Dermis blood vessel endothelial cell (primary cell): ENCODE data around the gene EPOP. TPM values are rescaled to one million over a fixed set of nuclear protein-coding genes. Genes with fewer than 3 reads are reported as not detected.

ENCODE experiments used
- DNase-seq: peaks from one replicate; pipeline ENCODE4 v3.0.0; 2010
- total RNA-seq: library from RNA; depleted of rRNA; stranded (reverse); fragments of >200 nt; gene quantifications from 2 replicates; pipeline ENCODE4 v1.2.3, GENCODE V29; 2014

The EPOP gene
- total RNA-seq = 0.65 and 1.2 TPM in 2 replicates

DNA sequence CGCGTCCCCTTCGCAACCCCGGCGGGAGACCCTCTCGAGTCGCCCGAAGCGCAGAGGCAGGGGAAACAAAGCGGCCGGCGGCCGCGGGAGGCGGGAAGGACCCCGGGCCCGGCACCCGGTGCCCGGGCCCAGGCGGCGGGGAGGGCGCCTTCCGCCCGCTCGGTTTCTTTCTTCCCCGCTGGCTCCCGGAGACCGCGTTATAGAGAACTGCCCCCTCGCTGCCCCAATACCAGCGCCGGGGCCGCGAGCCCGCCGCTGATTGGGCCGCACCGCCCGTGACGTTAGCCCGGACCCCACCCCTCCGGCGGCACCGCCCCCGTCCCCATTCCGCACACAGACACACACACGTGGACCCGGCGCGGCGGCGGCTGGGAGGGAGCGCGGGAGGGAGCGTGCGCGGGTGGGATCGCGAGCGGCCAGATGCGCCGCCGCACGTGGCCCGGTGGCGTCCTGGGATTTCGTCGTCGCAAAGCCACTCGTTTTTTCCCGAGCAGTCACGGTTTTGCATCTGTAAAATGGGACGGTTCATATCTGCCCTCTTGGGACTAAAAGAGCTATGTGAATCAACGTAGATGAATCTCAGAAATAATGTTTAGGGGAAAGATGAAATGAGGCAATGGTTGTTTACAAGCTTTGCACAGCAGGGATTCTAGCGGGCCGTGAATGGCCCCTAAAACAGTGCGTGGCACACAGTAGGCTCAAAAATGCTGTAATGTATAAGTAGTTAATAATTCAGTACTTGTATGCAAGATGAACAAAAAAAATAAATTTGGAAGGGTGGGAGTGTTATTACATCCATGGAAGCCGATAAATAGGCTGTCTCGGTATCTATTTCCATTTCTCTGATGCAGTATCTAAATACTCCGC lies at the start of gene EPOP:
EPOP (minus strand) TSS at position 209 of the 867 bp plus-strand sequence. CDS start 462 bp downstream, outside the sequence.
- DNase-seq = peak; percentile 85

DNA sequence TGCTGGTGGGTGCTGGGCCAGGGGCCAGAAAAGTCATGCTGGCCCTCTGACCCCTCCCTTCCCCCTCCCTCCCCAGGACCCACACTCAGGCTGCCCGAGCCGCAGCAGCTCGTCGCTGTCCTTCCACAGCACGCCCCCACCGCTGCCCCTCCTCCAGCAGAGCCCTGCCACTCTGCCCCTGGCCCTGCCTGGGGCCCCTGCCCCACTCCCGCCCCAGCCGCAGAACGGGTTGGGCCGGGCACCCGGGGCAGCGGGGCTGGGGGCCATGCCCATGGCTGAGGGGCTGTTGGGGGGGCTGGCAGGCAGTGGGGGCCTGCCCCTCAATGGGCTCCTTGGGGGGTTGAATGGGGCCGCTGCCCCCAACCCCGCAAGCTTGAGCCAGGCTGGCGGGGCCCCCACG lies 47.0 kb upstream of the EPOP start:
- DNase-seq = no peak

DNA sequence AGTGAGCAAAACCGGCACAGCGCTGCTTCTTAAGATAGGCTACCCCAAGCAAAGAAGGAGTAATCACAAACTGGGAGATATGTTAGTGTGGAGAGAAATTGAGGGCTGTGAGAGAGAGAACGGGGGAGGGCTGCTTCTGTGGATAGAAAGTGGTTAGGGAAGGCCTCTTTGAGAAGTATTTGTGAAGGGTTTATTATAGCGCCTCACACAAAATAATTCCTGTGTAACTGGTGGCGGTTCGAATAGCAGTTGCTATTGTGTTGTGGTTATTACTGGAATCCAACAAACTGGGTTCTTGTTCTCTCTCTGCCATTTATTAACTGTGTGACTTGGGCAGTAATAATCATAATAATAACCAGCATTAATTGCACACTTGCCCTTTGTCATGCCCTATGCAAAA lies 46.2 kb upstream of the EPOP start:
- no peak for DNase-seq

DNA sequence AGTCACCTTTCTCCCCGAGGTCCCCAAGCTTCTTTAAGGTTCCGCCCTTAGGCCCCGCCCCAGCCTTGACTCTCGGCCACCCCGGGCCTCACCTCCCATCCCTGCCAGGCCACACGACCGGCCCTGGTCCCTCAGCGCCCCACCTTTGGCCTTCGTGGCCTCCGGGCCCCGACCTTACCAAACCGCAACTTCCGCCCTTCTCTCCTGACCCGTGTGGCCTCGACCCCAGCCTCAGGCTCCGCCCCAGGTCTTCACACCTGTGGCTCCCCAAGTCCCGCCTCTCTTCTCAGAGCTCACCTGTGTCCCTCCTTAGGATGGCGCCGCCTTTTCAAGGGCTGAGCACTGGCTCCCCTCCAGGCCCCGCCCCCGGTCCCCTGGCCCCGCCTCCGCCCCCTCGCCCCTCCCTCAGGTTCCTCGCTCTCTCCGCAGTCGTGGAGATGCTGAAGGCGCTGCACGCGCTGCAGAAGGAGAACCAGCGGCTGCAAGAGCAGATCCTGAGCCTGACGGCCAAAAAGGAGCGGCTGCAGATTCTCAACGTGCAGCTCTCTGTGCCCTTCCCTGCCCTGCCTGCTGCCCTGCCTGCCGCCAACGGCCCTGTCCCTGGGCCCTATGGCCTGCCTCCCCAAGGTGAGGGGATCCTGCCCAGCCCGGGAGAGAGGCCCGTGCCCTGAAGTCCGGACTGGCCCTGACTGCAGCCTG lies 45.3 kb upstream of the EPOP start:
- no peak for DNase-seq

DNA sequence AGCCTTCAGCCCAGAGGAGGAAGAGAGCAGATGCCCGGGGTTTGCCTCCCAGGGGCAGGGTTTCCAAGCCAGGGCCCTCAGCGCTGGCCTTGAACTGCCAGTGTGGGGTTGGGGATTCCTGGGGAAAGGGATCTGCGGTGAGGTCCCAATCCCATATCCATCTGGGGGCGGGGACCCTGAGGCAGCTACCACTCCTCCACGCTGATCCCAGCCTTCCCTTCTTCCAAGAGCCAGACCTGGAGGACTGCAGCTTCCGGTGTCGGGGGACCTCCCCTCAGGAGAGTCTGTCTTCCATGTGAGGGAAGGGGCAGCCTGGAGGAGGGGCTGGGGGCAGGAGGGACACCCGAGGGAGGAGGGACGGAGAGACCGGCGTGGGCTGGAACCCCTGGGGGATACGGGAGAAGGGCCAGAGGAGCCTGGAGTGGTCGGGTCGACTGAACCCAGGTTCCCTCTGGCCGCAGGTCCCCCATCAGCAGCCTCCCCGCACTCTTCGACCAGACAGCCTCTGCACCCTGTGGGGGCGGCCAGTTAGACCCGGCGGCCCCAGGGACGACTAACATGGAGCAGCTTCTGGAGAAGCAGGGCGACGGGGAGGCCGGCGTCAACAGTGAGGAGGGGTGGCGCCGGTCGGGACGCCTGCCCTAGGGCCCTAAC lies 44.7 kb upstream of the EPOP start:
- DNase-seq = no peak

DNA sequence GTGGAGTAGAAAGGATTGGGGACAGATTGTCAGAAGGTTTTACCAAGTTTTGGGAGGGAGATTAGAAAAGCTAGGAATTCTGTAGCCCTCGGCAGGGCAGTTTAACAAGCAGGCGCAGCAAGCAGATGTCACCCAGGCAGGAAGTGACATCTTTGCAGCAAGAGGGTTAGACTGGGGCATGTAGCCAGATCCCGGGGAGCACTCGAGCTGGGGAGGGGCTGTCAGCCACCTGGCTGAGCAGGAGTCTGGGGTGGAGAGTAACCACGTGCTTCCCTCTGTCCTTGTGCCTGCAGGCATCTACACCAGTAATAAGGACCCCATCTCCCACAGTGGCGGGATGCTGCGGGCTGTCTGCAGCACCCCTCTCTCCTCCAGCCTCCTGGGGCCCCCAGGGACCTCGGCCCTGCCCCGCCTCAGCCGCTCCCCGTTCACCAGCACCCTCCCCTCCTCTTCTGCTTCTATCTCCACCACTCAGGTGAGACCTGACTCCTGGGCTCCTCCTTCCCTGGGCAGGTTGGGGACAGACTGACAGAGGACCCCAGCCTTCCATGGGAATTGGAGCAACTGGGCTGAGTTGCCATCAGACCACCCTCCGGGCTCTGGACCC lies 42.5 kb upstream of the EPOP start:
- no peak for DNase-seq

DNA sequence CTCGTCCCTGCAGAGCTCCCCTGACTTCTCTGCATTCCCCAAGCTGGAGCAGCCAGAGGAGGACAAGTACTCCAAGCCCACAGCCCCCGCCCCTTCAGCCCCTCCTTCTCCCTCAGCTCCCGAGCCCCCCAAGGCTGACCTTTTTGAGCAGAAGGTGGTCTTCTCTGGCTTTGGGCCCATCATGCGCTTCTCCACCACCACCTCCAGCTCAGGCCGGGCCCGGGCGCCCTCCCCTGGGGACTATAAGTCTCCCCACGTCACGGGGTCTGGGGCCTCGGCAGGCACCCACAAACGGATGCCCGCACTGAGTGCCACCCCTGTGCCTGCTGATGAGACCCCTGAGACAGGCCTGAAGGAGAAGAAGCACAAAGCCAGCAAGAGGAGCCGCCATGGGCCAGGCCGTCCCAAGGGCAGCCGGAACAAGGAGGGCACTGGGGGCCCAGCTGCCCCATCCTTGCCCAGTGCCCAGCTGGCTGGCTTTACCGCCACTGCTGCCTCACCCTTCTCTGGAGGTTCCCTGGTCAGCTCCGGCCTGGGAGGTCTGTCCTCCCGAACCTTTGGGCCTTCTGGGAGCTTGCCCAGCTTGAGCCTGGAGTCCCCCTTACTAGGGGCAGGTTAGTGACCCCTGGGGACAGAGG lies 41.7 kb upstream of the EPOP start:
- DNase-seq = no peak

DNA sequence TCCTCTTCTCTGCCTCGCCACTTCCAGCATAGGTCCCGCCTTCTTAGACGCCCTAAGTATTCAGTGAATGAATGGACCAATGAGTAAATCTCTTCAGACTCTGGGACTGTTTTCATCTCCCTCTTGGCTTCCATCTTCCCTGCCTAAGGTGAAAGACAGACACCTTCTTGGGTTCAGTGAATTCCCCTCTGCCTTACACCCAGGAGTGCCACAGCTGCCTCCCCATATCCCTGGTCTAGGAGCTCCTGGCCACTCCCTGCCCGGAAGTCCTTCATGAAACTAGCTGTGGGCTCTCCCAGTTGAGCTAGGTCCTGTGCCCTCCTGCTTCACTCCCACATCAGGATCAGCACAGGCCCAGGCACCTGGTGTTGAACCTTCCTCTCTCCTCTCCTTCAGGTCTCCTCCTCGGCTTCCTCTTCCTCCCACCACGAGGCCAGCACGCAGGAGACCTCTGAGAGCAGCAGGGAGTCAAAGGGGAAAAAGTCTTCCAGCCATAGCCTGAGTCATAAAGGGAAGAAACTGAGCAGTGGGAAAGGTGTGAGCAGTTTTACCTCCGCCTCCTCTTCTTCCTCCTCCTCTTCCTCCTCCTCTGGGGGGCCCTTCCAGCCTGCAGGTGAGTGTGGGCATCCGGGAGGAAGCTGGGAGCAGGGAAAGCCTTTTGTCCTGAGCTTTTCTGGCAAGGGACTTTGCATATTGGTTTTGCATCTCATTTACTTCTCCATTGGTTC lies 40.6 kb upstream of the EPOP start:
- no peak for DNase-seq

DNA sequence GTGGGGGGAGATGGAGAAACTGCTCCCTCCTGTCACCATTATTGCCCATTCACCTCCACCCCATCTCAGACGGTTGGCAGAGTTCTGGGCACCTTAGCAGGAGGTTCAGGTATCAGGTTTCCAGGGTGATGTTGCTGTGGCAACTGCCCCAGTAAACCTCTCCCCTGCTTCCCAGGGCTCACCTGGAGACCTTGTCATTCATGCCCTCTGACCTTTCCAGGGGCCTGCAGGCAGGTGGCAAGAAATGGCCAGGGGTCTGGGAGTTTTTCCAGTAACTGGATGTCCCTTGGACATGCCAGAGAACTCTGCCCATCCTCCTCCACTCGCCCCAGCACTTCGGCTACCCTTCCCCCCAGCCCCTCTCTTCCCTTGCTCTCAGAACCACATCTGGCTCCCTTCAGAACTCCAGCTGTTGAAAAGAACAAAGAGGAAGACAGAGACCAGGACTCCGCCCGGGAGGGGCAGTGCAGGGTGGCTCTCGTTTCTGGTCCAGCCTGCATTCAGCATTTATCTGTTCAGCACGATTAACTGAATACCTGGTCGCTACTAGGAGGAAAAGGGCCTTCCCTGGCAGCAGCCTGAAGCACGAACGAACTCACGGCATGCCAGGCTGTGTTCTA lies 38.8 kb upstream of the EPOP start:
- no peak for DNase-seq

DNA sequence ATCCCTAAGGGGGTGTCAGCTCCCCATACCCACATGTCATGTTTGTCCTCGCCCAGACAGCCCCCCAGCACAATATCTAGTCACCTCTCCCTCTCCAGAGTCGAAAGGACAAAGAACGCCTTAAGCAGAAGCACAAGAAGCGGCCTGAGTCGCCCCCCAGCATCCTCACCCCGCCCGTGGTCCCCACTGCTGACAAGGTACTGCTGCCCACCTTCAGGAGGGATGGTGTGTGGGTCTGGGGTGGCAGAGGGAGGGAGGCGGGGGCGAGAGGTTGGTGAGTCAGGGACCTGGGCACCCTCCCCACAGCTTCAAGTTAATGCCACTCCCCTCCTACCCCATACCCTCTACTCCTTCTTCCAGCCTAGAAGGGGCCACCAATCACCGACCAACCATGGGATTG lies 37.8 kb upstream of the EPOP start:
- DNase-seq = no peak

DNA sequence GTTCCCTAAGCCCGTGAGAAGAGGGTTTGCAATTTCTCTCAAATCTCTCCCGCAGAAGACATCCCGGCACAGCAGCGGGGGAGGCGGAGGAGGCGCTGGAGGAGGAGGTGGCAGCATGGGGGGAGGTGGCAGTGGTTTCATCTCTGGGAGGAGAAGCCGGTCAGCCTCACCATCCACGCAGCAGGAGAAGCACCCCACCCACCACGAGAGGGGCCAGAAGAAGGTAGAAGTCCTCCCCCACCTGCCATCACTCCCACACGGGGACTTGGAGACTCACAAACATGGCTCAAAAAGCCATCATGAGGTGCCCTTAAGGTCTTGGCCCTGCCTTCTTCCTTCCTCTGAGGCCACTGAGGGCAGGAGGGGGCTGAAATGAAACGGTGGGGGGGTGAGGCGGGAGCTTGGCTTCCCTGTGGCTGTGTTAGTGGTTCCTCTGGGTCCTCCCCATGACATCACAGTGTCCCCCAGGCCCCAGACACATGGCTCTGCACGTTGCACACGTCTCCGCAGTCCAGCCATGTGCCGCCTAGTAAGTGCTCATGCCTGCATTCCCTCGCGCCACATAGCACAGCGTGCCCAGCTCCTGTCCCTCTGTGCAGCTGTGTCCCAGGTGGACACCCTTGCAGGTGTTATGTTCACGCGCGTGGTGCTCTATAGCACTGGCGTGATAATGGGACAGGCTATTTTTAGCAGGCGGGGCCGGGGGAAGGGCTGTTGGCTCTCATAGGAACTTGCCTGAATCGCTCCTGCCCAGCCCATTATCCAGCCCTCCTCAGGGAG lies 37.2 kb upstream of the EPOP start:
- no peak for DNase-seq

DNA sequence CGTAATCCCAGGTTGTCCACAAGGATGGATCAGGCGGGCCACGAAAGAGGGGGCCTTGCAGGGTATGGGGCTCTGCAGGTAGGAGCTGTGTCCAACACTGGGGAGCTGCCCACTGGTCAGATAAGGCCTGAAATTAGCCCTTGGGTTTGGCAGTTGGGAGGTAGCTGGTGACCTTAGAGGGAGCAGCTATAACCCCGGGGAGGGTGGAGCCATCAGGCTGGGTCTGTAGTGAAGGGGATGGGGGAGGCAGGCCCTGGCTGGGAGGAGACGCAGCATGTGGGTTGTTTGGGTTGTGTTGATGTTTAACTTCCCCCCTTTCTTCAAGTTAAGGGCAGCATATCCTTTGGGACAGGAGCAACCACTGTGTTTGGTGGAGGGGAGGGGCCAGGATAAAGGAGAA lies 36.2 kb upstream of the EPOP start:
- no peak for DNase-seq

DNA sequence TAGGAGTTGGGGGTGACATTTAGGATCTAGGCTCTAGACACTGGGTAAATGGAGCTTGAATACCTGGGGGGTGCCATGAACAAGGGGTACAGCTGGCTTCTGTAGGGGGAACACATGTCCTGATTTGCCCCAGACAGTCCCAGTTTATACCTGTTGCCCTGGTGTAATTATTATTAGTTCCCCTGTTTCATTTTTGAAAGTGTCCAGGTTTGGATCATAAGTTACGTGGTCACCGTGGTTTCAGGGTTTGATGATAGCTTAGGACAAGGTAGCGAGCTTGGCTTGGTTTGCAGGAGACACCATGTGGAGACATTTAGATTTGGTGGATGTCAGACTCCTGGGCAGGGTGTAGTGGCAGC lies 35.8 kb upstream of the EPOP start:
- no peak for DNase-seq

DNA sequence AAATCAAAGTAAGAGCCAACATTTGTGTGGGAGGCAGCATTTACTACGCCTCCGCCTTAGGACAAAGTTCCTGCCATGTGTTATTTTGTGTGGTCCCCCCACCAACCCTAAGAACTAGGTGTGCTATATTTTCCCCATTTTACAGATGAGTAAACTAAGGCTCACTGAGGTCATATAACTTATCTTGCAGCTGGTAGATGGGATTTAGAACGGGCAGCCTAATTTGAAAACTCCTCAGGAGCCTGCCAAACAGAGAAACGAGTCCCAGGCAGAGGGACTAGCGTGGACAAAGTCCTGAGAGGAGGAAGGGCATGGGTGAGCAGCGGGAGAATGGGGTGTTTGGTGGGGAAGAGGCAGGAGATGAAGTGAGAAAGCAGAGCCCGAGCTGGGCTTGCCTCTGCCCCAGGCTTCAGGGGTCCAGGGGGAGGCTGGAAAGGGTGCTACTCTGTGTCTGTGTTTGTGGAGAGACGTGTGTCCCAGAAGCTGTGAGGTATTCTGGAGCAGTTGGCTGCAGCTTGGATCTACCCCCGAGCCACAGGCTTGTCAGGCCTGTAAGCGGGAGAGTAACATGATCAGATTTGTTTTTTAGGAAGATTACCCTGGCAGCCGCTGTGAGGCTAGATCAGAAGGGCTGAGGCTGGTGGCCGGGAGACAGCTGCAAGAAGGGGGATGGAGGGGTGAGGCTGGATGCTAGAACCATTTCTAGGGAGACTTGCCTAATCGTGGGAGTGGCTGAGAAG lies 35.3 kb upstream of the EPOP start:
- no peak for DNase-seq

DNA sequence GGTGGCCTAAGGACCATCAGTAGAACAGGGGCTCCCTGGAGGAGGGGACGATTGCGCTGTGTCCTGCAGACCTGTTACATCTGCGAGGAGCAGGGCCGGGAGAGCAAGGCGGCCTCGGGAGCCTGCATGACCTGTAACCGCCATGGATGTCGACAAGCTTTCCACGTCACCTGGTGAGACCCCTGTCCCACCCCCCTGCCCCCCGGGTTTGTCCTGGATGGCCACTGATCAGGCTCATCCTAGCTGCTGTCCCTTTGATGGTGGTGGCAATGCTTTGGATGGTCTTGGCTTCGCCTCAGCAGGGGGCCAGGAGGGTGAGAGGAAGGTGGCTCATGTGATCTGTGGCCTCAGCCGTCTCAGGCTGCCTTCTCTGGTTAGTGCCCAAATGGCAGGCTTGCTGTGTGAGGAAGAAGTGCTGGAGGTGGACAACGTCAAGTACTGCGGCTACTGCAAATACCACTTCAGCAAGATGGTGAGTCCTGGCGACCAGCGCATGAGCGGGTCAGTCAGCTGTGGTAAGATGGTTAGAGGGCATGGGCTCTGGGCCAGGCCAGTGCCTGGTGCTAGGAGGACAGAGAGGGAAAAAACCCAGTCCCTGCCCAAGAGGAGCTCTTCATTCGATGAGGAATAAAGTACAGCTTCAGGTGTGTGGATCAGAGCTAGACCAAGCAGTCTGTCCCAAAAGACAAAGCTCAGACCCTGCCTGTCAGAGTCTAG lies 34.5 kb upstream of the EPOP start:
- DNase-seq = no peak

DNA sequence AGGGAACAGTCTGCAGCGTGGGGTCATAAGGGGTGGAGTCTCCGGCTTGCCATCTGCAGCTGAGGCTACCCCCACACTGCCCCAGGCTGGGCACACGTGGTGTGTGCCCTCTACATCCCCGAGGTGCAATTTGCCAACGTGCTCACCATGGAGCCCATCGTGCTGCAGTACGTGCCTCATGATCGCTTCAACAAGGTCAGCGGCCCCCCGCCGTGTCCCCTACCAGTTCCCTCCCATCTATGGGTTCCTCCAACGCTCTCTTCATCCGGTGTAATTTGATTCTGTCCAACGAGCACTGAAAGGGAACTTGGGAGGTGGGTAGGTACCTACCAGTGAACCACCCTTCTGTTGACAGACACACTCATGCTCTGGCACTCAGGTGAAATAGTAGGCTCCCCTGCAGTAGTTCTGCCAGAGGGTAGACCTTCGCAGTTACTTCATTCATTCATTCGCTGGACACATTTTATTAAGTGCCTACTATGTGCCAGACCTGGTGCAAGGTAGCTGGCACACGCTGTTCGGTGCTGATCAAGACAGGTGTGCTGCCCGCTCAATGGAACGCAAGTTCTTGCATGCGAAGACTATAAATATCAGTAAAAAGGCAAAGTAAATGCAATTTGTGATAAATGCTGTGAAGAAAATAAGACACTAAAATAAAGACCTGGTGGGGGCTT lies 33.1 kb upstream of the EPOP start:
- DNase-seq = no peak

DNA sequence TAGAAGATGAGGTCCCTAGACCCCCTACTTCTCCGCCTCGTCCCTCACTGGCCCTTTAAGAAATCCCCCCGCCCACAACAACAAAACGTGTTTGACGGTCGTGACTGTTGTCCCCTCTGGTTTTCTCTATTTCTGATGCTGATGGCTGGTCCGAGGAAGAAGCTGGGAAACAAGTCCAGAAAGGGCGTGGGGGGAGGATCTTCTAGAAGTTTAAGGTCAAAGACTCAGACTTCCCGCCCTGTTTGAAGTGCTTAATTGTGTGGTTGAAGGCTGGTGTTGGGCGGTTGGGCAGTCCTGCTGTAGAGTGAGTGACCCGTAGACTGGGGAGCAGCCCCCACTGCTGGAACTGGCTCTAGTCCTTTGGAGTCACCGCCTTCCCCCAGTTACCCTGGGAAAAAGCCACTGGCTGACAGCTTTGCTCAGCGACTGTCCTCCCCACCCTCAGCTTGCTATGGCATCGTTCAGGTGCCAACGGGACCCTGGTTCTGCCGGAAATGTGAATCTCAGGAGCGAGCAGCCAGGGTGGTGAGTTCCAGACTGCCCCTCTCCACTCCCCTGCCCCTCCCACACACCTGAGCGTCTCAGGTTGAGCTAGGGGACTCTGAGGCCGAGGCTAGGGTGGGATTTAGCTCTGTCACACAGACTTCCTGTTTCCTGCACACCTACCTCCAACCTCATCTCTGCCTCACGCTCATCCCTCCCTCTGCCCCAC lies 31.9 kb upstream of the EPOP start:
- peak; percentile 41 for DNase-seq
